Activated CD4-positive, alpha-beta T cell treated with anti-CD3 and anti-CD28 coated beads, Interleukin-2, amount 50 U/mL, for 48 hours (primary cell): ENCODE measurements around the gene ADCY5.

Experiments
- DNase-seq, 2 experiments: peaks; one replicate each; pipeline ENCODE4 v3.0.0-alpha.2; 2020

ADCY5 gene

GRCh38 chr3:123337948-123338619 lies 110.8 kb downstream of the ADCY5 start:
- DNase-seq, result no peak

- no peak for DNase-seq
Measured at GRCh38 chr3:123337226-123337625, 111.7 kb downstream of the ADCY5 start.

GRCh38 chr3:123336441-123336851 lies 112.4 kb downstream of the ADCY5 start:
- DNase-seq, result no peak

GRCh38 chr3:123336001-123336400 lies 112.9 kb downstream of the ADCY5 start:
- DNase-seq, result no peak

- no peak for DNase-seq
Measured at GRCh38 chr3:123335007-123335670, 113.8 kb downstream of the ADCY5 start.

GRCh38 chr3:123334056-123334455 lies 114.8 kb downstream of the ADCY5 start:
- no peak for DNase-seq

GRCh38 chr3:123333401-123333800 lies 115.5 kb downstream of the ADCY5 start:
- no peak for DNase-seq

- no peak for DNase-seq
Measured at GRCh38 chr3:123332124-123332641, 116.7 kb downstream of the ADCY5 start.

- no peak for DNase-seq
Measured at GRCh38 chr3:123331651-123332050, 117.2 kb downstream of the ADCY5 start.

- DNase-seq, result no peak
Measured at GRCh38 chr3:123331006-123331405, 117.9 kb downstream of the ADCY5 start.

GRCh38 chr3:123330441-123330991 lies 118.4 kb downstream of the ADCY5 start:
- DNase-seq, result no peak

GRCh38 chr3:123329636-123330340 lies 119.1 kb downstream of the ADCY5 start:
- DNase-seq, result no peak

GRCh38 chr3:123328851-123329635 lies 119.8 kb downstream of the ADCY5 start:
- peak; percentile 80 to 82 for DNase-seq

GRCh38 chr3:123327956-123328850 lies 120.7 kb downstream of the ADCY5 start:
- DNase-seq, result no peak

- DNase-seq, result no peak
Measured at GRCh38 chr3:123327480-123327879, 121.4 kb downstream of the ADCY5 start.

- DNase-seq, result no peak
Measured at GRCh38 chr3:123326531-123326930, 122.4 kb downstream of the ADCY5 start.

- DNase-seq, result no peak
Measured at GRCh38 chr3:123325766-123326256, 123.1 kb downstream of the ADCY5 start.

GRCh38 chr3:123324880-123325765 lies 123.8 kb downstream of the ADCY5 start:
- DNase-seq, result no peak

GRCh38 chr3:123323781-123324180 lies 125.1 kb downstream of the ADCY5 start:
- no peak for DNase-seq

GRCh38 chr3:123322866-123323265 lies 126.0 kb downstream of the ADCY5 start:
- no peak for DNase-seq
